Melanocyte of skin (primary cell): ENCODE measurements around the gene TMEM52. TPM values are rescaled to one million over a fixed set of nuclear protein-coding genes. Genes with fewer than 3 reads are reported as not detected.

Source experiments
- total RNA-seq, 2 donors: library from RNA; depleted of rRNA; stranded (reverse); fragments of >200 nt; gene quantifications; 2 replicates each; pipeline ENCODE4 v1.2.3, GENCODE V29; 2012

TMEM52 gene
- total RNA-seq: under 1 TPM; under 0.01 to 0.33 TPM

DNA sequence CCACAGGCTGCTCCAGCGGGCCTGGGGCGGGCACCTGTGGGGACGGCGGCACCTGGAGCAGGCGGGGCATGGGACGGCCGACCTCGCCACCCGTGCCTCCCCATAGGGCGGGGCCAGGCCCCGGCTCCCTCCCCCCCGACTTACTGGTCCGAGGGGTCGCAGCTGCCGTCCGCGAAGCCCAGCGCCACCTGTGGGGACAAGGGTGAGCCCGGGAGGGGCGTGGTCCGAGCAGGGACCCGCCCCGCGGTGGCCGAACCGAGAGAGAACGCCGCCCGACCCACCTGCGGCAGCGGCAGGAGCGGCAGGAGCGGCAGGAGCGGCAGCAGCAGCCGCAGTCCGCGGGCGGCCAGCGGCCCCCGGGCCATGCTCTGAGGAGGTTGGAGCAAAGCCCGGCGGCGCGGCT, at the start of gene TMEM52:
Gene TMEM52 (minus strand): TSS at position 379 of the 403 bp plus-strand sequence. CDS start 14 bp downstream, at position 365.

DNA sequence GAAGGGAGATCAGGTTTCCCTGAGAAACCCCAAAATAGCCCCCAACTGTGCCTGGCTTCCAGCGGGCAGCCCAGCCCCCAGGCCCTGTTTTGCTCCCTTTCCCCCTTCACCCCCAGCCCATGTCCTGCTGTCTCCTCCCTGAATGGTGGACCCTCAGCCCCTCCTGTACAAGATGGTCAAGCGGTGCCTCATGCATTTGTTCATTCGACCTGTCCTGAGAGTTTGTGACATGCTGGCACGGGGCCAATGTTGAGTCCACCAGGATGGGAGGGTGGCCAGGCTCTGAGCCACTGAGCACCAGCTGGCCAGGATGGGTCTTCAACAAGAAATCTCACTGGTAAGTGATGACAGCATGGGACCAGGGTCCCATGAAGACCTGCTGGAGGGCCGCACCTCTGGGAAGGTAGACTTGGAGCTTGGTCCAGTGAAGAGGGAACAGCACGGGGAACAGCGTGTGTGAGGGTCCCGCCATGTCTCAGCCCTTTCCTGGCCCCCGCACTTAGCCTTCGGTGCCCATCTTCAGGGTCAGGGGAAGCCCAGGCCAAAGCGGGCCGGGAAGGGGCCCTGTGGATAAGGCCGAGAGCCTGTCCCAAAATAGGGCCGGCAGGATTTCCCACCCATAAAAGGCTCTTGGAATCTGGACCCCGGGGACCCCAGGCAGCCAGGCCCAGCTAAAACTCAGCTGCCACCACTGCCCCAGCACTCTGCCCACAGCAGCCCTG, 3.9 kb downstream of the TMEM52 start, which contains the start of gene CALML6:
Gene CALML6 (plus strand): TSS at position 290 of the 722 bp plus-strand sequence. CDS start 21 bp downstream, at position 311.

DNA sequence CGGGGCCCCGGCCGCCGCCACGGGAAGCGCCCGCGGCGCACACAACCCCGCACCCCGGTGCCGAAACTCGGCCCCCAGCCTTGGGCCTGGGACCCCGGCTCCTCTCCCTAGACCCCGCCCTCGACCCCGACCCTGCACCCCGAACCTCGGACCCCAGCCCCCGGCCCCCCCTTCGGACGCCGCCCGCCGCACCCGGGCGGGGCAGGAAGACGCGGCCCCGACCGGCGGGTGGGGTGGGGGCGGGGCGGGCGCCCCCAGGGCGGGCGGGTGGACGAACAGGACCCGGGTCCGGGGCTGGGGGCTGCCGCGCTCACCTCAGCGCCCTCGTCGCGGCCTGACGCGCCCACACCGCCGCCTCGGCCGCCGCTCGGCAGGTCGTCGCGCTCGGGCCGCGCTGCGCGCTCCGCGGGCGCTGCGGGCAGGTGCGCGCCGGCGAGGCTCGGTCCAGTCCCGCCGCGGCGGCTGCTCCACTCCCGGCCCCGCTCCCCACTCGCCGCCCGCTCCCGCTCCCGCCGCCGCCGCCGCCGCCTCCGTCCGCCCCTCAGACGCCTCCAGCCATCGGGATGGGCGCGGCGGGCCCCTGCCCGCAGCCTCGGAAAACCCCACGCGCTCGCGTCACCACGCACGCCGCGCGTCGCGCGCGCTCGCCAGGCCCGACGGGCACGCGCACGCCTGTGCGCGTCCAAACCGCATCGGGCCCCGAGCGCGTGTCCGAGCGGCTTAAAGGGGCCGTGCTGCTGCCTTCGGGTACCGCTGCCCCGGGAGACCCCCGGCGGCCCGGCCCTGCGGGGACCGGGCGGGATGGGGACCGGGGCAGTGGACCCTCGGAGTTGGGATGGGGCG, 28.4 kb downstream of the TMEM52 start, which contains the start of gene GNB1:
Gene GNB1 (minus strand): TSS at position 582 of the 843 bp plus-strand sequence. CDS start 65,634 bp downstream, outside the sequence.

Other genes starting within 250 kb of the TMEM52 start
- 10 to 100 TPM; 17.0 to 27.5 TPM for gene SLC35E2B, start 226.5 kb downstream of the TMEM52 start, total RNA-seq
- 10 to 100 TPM in 1 of 2 donors, 1 to 10 TPM in 1; 8.3 to 10.3 TPM for gene CDK11A, start 194.9 kb downstream of the TMEM52 start, total RNA-seq
- gene NADK, start 140.8 kb downstream of the TMEM52 start, total RNA-seq: 10 to 100 TPM; 62.6 to 73.3 TPM
- 100 to 1,000 TPM in 1 of 2 donors, 10 to 100 TPM in 1; 99.8 to 121 TPM for gene GNB1, start 28.2 kb downstream of the TMEM52 start, total RNA-seq
- gene CALML6, start 4.0 kb downstream of the TMEM52 start, total RNA-seq: under 1 TPM in 1 of 2 donors, not detected in 1; 0.33 TPM
- gene CFAP74, start 84.5 kb upstream of the TMEM52 start, total RNA-seq: not detected
- not detected for gene GABRD, start 100.1 kb upstream of the TMEM52 start, total RNA-seq
- 1 to 10 TPM; 4.1 to 4.7 TPM for gene PRKCZ, start 131.1 kb upstream of the TMEM52 start, total RNA-seq